ENCODE results near the gene TMEM256. TPM values are rescaled to one million over a fixed set of nuclear protein-coding genes. Genes with fewer than 3 reads are reported as not detected.
"Not testable (repeated sequence)": the region's sequence is repeated elsewhere in the genome, so short reads cannot be mapped to it uniquely, and the experiment has no call there.

Gene TMEM256
- total RNA-seq, 1 donor from 2014 or later = 35.9 TPM

- DNase-seq (ENCODE audit: low read depth) = no peak
Measured at GRCh38 chr17:7383742-7384488, 20.0 kb downstream of the TMEM256 start.

GRCh38 chr17:7383371-7383741 lies 20.5 kb downstream of the TMEM256 start:
- DNase-seq (ENCODE audit: low read depth) = no peak

- no peak for DNase-seq (ENCODE audit: low read depth)
Measured at GRCh38 chr17:7382901-7383300, 21.0 kb downstream of the TMEM256 start.

GRCh38 chr17:7380855-7381683 lies 22.8 kb downstream of the TMEM256 start, which contains the start of gene TNK1:
TSS of gene TNK1 (plus strand) at chr17:7381089. CDS start at chr17:7382927, 1,838 bp downstream.
- peak; percentile 14 for DNase-seq (ENCODE audit: low read depth)

- no peak for DNase-seq (ENCODE audit: low read depth)
Measured at GRCh38 chr17:7380321-7380720, 23.6 kb downstream of the TMEM256 start.

GRCh38 chr17:7379134-7379533 lies 24.8 kb downstream of the TMEM256 start:
- DNase-seq (ENCODE audit: low read depth) = no peak

GRCh38 chr17:7374353-7374752 lies 29.5 kb downstream of the TMEM256 start:
- no peak for DNase-seq (ENCODE audit: low read depth)

- DNase-seq (ENCODE audit: low read depth) = no peak
Measured at GRCh38 chr17:7370853-7371252, 33.0 kb downstream of the TMEM256 start.

GRCh38 chr17:7369825-7370224 lies 34.1 kb downstream of the TMEM256 start:
- no peak for DNase-seq (ENCODE audit: low read depth)

- DNase-seq (ENCODE audit: low read depth) = not testable (repeated sequence)
Measured at GRCh38 chr17:7368599-7368994, 35.3 kb downstream of the TMEM256 start.

- DNase-seq (ENCODE audit: low read depth) = no peak
Measured at GRCh38 chr17:7367918-7368598, 35.8 kb downstream of the TMEM256 start.

GRCh38 chr17:7367083-7367482 lies 36.8 kb downstream of the TMEM256 start:
- DNase-seq (ENCODE audit: low read depth) = no peak

GRCh38 chr17:7365963-7366362 lies 37.9 kb downstream of the TMEM256 start:
- not testable (repeated sequence) for DNase-seq (ENCODE audit: low read depth)

- DNase-seq (ENCODE audit: low read depth) = no peak
Measured at GRCh38 chr17:7363311-7363710, 40.6 kb downstream of the TMEM256 start.

- no peak for DNase-seq (ENCODE audit: low read depth)
Measured at GRCh38 chr17:7361906-7362305, 42.0 kb downstream of the TMEM256 start.

- no peak for DNase-seq (ENCODE audit: low read depth)
Measured at GRCh38 chr17:7357381-7357780, 46.5 kb downstream of the TMEM256 start.

- DNase-seq (ENCODE audit: low read depth) = no peak
Measured at GRCh38 chr17:7356756-7357155, 47.1 kb downstream of the TMEM256 start.

- DNase-seq (ENCODE audit: low read depth) = peak; percentile 46
Measured at GRCh38 chr17:7356072-7356549, 47.8 kb downstream of the TMEM256 start.

- DNase-seq (ENCODE audit: low read depth) = no peak
Measured at GRCh38 chr17:7355573-7355972, 48.3 kb downstream of the TMEM256 start.

GRCh38 chr17:7355053-7355452 lies 48.8 kb downstream of the TMEM256 start, which contains the start of gene TMEM95:
TSS of gene TMEM95 (plus strand) at chr17:7355156. CDS start at chr17:7355205, 49 bp downstream.
- no peak for DNase-seq (ENCODE audit: low read depth)

GRCh38 chr17:7354262-7354843 lies 49.5 kb downstream of the TMEM256 start:
- DNase-seq (ENCODE audit: low read depth) = no peak

Measured in renal cortical epithelial cell (primary cell).